WTC11 (cell line): Measurements from ENCODE around the gene CD209.

Experiments
- HMGA2 ChIP-seq: fragments of 250-450 bp; sonication (Bioruptor Pico); IDR thresholded peaks from 2 replicates; pipeline ENCODE4 v1.4.0; 2021; ENCODE audit warnings: mild to moderate bottlenecking, moderate library complexity
- NR1H2 ChIP-seq: sonication (generic); formaldehyde crosslinking; IDR thresholded peaks from 2 replicates; pipeline ENCODE4 v1.9.0; 2021; ENCODE audit warnings: mild to moderate bottlenecking, moderate library complexity, missing genetic modification reagents
- ZNF232 ChIP-seq: sonication (generic); formaldehyde crosslinking; IDR thresholded peaks from 2 replicates; pipeline ENCODE4 v1.8.0; 2022; ENCODE audit warnings: mild to moderate bottlenecking, missing genetic modification reagents
- TF ChIP-seq, protein P1 (sequence below): fragments of 200-600 bp; IDR thresholded peaks from 2 replicates; pipeline ENCODE4 v1.8.0; 2022; ENCODE audit warnings: antibody characterized with exemption

DNA sequence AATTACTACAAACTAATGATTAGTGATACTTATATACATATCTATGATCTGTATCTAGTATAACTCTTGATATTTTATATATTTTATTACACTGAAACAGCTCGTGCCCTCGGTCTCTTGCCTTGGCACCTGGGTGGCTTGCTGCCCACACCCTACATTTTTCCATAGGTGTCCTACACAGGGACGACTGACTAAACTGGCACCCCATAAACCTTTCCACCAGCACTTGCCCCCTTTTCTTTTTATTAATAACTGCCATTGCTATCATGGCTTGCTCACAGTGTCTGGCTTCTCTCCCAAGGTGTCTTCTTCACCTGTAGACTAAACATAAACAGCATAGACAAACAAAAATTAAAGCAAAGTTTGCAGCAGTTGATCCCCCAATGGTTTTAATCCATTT lies 46.2 kb upstream of the CD209 start:
- TF ChIP-seq, protein P1, sequence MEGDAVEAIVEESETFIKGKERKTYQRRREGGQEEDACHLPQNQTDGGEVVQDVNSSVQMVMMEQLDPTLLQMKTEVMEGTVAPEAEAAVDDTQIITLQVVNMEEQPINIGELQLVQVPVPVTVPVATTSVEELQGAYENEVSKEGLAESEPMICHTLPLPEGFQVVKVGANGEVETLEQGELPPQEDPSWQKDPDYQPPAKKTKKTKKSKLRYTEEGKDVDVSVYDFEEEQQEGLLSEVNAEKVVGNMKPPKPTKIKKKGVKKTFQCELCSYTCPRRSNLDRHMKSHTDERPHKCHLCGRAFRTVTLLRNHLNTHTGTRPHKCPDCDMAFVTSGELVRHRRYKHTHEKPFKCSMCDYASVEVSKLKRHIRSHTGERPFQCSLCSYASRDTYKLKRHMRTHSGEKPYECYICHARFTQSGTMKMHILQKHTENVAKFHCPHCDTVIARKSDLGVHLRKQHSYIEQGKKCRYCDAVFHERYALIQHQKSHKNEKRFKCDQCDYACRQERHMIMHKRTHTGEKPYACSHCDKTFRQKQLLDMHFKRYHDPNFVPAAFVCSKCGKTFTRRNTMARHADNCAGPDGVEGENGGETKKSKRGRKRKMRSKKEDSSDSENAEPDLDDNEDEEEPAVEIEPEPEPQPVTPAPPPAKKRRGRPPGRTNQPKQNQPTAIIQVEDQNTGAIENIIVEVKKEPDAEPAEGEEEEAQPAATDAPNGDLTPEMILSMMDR, result no peak
- no peak for TF ChIP-seq NR1H2 (CRISPR knock-in tag)
- no peak for TF ChIP-seq HMGA2 (CRISPR knock-in tag)
- TF ChIP-seq ZNF232 (CRISPR knock-in tag), result no peak
